Neutrophil (primary cell): Measurements from ENCODE around the gene HBQ1.
"Not testable (repeated sequence)": the region's sequence is repeated elsewhere in the genome, so short reads cannot be mapped to it uniquely, and the experiment has no call there.

Experiments used
- H3K27ac ChIP-seq: fragments of 200-600 bp; sonication (generic); 2 replicates; pipeline ENCODE4 v1.5.1; 2016; ENCODE audit warnings: mild to moderate bottlenecking, moderate library complexity
- H3K27me3 ChIP-seq: fragments of 200-600 bp; sonication (generic); 2 replicates; pipeline ENCODE4 v1.6.0; 2016; ENCODE audit warnings: mild to moderate bottlenecking
- H3K36me3 ChIP-seq: fragments of 200-600 bp; sonication (generic); 2 replicates; pipeline ENCODE4 v1.5.1; 2017
- H3K4me1 ChIP-seq, 2 experiments: fragments of 200-600 bp in 1 of 2; sonication (generic) in 1 of 2; 1 replicate in 1 of 2; 2 replicates in 1 of 2; pipeline versions ENCODE4 v1.5.1 to v1.6.1; 2013 to 2016; ENCODE audit warnings: low read depth in 1 of 2, low read length in 1 of 2, mild to moderate bottlenecking in 1 of 2, moderate library complexity in 1 of 2; ENCODE audit not compliant: control insufficient read depth in 1 of 2, insufficient read depth in 1 of 2
- H3K4me3 ChIP-seq, 2 experiments: fragments of 200-600 bp in 1 of 2; sonication (generic) in 1 of 2; 1 replicate in 1 of 2; 2 replicates in 1 of 2; pipeline ENCODE4 v1.5.1; 2013 to 2016; ENCODE audit warnings: low read depth in 1 of 2, low read length in 1 of 2, mild to moderate bottlenecking in 1 of 2, moderate library complexity in 1 of 2
- H3K9me3 ChIP-seq: fragments of 200-600 bp; sonication (generic); 2 replicates; pipeline ENCODE4 v1.5.1; 2016
- TF ChIP-seq, protein P1 (sequence below): fragments of 200-600 bp; sonication (generic); IDR thresholded peaks from 2 replicates; pipeline ENCODE4 v1.5.1; 2016; ENCODE audit warnings: antibody characterized with exemption

Gene HBQ1

DNA sequence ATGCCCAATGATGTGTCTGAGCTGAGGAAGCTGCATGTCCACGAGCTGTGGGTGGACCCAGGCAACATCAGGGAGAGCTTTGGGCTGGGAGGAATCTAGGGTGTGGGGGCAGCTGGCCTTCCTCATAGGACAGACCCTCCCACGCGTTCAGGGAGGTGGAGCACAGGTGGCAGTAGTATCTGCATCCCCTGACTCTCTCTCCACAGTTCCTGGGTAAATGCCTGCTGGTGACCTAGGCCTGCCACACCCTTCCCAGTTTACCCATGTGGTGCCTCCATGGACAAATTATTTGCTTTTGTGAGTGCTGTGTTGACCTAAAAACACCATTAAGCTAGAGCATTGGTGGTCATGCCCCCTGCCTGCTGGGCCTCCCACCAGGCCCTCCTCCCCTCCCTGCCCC lies 11.2 kb upstream of the HBQ1 start:
- Histone ChIP-seq H3K4me3 (no peak overlapping the region), H3K4me1 (peaks cover 5 to 6% of the 10 kb centered on the region in 2 experiments), H3K9me3 (no peaks in the 10 kb centered on the region), H3K36me3 (no peaks in the 10 kb centered on the region), H3K27ac (no peak overlapping the region), H3K27me3 (peaks cover 84% of the 10 kb centered on the region)
- TF ChIP-seq, protein P1, sequence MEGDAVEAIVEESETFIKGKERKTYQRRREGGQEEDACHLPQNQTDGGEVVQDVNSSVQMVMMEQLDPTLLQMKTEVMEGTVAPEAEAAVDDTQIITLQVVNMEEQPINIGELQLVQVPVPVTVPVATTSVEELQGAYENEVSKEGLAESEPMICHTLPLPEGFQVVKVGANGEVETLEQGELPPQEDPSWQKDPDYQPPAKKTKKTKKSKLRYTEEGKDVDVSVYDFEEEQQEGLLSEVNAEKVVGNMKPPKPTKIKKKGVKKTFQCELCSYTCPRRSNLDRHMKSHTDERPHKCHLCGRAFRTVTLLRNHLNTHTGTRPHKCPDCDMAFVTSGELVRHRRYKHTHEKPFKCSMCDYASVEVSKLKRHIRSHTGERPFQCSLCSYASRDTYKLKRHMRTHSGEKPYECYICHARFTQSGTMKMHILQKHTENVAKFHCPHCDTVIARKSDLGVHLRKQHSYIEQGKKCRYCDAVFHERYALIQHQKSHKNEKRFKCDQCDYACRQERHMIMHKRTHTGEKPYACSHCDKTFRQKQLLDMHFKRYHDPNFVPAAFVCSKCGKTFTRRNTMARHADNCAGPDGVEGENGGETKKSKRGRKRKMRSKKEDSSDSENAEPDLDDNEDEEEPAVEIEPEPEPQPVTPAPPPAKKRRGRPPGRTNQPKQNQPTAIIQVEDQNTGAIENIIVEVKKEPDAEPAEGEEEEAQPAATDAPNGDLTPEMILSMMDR, result no peak

- H3K27me3 ChIP-seq, result peaks cover 92% of the 10 kb centered on the region
- H3K4me1 ChIP-seq, H3K36me3 ChIP-seq, H3K27ac ChIP-seq, H3K4me3 ChIP-seq, H3K9me3 ChIP-seq: not testable (repeated sequence)
Measured at GRCh38 chr16:170088-170507, 10.2 kb upstream of the HBQ1 start.

DNA sequence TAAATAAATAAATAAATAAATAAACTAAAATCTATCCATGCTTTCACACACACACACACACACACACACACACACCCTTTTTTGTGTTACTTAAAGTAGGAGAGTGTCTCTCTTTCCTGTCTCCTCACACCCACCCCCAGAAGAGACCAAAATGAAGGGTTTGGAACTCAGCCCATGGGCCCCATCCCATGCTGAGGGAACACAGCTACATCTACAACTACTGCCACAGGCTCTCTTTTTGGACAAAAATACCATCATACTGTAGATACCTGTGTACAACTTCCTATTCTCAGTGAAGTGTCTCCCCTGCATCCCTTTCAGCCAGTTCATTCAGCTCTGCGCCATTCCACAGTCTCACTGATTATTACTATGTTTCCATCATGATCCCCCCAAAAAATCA lies 9.5 kb upstream of the HBQ1 start:
- Histone ChIP-seq H3K27ac (no peak overlapping the region), H3K9me3 (no peaks in the 10 kb centered on the region), H3K4me3 (no peak overlapping the region), H3K4me1 (no peaks in the 10 kb centered on the region), H3K27me3 (peaks cover 92% of the 10 kb centered on the region), H3K36me3 (no peaks in the 10 kb centered on the region)
- TF ChIP-seq, protein P1, result no peak

DNA sequence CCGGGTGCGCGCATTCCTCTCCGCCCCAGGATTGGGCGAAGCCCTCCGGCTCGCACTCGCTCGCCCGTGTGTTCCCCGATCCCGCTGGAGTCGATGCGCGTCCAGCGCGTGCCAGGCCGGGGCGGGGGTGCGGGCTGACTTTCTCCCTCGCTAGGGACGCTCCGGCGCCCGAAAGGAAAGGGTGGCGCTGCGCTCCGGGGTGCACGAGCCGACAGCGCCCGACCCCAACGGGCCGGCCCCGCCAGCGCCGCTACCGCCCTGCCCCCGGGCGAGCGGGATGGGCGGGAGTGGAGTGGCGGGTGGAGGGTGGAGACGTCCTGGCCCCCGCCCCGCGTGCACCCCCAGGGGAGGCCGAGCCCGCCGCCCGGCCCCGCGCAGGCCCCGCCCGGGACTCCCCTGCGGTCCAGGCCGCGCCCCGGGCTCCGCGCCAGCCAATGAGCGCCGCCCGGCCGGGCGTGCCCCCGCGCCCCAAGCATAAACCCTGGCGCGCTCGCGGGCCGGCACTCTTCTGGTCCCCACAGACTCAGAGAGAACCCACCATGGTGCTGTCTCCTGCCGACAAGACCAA lies 7.8 kb upstream of the HBQ1 start, which contains the start of gene HBA2:
Gene HBA2, plus strand, starts transcription at position 503 of the 568 bp plus-strand sequence. Its CDS starts 37 bp downstream, at position 540.
- H3K36me3 ChIP-seq, H3K9me3 ChIP-seq, H3K4me1 ChIP-seq, H3K27ac ChIP-seq, H3K4me3 ChIP-seq: not testable (repeated sequence)
- H3K27me3 ChIP-seq, result peaks cover 89% of the 10 kb centered on the region

DNA sequence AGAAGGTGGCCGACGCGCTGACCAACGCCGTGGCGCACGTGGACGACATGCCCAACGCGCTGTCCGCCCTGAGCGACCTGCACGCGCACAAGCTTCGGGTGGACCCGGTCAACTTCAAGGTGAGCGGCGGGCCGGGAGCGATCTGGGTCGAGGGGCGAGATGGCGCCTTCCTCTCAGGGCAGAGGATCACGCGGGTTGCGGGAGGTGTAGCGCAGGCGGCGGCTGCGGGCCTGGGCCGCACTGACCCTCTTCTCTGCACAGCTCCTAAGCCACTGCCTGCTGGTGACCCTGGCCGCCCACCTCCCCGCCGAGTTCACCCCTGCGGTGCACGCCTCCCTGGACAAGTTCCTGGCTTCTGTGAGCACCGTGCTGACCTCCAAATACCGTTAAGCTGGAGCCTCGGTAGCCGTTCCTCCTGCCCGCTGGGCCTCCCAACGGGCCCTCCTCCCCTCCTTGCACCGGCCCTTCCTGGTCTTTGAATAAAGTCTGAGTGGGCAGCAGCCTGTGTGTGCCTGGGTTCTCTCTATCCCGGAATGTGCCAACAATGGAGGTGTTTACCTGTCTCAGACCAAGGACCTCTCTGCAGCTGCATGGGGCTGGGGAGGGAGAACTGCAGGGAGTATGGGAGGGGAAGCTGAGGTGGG lies 6.9 kb upstream of the HBQ1 start:
- H3K27me3 ChIP-seq, result peaks cover 89% of the 10 kb centered on the region
- not testable (repeated sequence) for H3K27ac ChIP-seq, H3K36me3 ChIP-seq, H3K4me3 ChIP-seq, H3K9me3 ChIP-seq, H3K4me1 ChIP-seq

DNA sequence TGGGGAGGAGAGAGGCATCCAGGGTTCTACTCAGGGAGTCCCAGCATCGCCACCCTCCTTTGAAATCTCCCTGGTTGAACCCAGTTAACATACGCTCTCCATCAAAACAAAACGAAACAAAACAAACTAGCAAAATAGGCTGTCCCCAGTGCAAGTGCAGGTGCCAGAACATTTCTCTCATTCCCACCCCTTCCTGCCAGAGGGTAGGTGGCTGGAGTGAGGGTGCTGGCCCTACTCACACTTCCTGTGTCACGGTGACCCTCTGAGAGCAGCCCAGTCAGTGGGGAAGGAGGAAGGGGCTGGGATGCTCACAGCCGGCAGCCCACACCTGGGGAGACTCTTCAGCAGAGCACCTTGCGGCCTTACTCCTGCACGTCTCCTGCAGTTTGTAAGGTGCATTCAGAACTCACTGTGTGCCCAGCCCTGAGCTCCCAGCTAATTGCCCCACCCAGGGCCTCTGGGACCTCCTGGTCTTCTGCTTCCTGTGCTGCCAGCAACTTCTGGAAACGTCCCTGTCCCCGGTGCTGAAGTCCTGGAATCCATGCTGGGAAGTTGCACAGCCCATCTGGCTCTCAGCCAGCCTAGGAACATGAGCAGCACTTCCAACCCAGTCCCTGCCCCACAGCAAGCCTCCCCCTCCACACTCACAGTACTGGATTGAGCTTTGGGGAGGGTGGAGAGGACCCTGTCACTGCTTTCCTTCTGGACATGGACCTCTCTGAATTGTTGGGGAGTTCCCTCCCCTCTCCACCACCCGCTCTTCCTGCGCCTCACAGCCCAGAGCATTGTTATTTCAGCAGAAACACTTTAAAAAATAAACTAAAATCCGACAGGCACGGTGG lies 6.1 kb upstream of the HBQ1 start:
- not testable (repeated sequence) for H3K4me1 ChIP-seq

GRCh38 chr16:175011-175949 lies 5.0 kb upstream of the HBQ1 start:
- Histone ChIP-seq H3K27me3 (peaks cover 89% of the 10 kb centered on the region), H3K27ac (no peak overlapping the region), H3K4me1 (peaks cover 0 to 3% of the 10 kb centered on the region in 2 experiments), H3K36me3 (no peaks in the 10 kb centered on the region), H3K4me3 (no peak overlapping the region), H3K9me3 (no peaks in the 10 kb centered on the region)
- TF ChIP-seq, protein P1, result no peak

More for the DNA sequence above, 6.1 kb upstream of the HBQ1 start:
- H3K27ac ChIP-seq, H3K36me3 ChIP-seq, H3K9me3 ChIP-seq, H3K4me3 ChIP-seq: not testable (repeated sequence)
- H3K27me3 ChIP-seq, result peaks cover 89% of the 10 kb centered on the region

- Histone ChIP-seq H3K27me3 (peaks cover 89% of the 10 kb centered on the region), H3K4me1 (peaks cover 2 to 10% of the 10 kb centered on the region in 2 experiments)
- not testable (repeated sequence) for H3K36me3 ChIP-seq, H3K4me3 ChIP-seq, H3K9me3 ChIP-seq, H3K27ac ChIP-seq
Measured at GRCh38 chr16:176006-176405, 4.3 kb upstream of the HBQ1 start.

DNA sequence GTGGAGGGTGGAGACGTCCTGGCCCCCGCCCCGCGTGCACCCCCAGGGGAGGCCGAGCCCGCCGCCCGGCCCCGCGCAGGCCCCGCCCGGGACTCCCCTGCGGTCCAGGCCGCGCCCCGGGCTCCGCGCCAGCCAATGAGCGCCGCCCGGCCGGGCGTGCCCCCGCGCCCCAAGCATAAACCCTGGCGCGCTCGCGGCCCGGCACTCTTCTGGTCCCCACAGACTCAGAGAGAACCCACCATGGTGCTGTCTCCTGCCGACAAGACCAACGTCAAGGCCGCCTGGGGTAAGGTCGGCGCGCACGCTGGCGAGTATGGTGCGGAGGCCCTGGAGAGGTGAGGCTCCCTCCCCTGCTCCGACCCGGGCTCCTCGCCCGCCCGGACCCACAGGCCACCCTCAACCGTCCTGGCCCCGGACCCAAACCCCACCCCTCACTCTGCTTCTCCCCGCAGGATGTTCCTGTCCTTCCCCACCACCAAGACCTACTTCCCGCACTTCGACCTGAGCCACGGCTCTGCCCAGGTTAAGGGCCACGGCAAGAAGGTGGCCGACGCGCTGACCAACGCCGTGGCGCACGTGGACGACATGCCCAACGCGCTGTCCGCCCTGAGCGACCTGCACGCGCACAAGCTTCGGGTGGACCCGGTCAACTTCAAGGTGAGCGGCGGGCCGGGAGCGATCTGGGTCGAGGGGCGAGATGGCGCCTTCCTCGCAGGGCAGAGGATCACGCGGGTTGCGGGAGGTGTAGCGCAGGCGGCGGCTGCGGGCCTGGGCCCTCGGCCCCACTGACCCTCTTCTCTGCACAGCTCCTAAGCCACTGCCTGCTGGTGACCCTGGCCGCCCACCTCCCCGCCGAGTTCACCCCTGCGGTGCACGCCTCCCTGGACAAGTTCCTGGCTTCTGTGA lies 3.5 kb upstream of the HBQ1 start, which contains the start of gene HBA1:
Gene HBA1, plus strand, starts transcription at position 204 of the 906 bp plus-strand sequence. Its CDS starts 37 bp downstream, at position 241.
- H3K4me3 ChIP-seq, H3K36me3 ChIP-seq, H3K27ac ChIP-seq, H3K9me3 ChIP-seq: not testable (repeated sequence)
- Histone ChIP-seq H3K27me3 (peaks cover 89% of the 10 kb centered on the region), H3K4me1 (peaks cover 6 to 16% of the 10 kb centered on the region in 2 experiments)
